AG04450 (cell line): ENCODE results near the gene POMGNT1. TPM values are rescaled to one million over a fixed set of nuclear protein-coding genes. Genes with fewer than 3 reads are reported as not detected.

Experiments
- CTCF ChIA-PET: fragments of 300-600, 350-600 bp; formaldehyde crosslinking; extraction: SDS; loops from one replicate; lab custom pipeline; 2022; ENCODE audit warnings: antibody characterized with exemption, inconsistent platforms; lab: Charles Lee
- POLR2A ChIA-PET: fragments of 350-600 bp; formaldehyde crosslinking; extraction: SDS; loops from one replicate; lab custom pipeline; 2021; ENCODE audit warnings: antibody characterized with exemption, inconsistent platforms; lab: Yijun Ruan, JAX
- DNase-seq: peaks from one replicate; pipeline ENCODE4 v3.0.0-alpha.2; 2011; ENCODE audit warnings: low read depth, low spot score
- H3K27ac ChIP-seq: one replicate; pipeline ENCODE4 v1.5.1; 2012; ENCODE audit warnings: low read depth, low read length, control low read depth
- H3K27me3 ChIP-seq: one replicate; pipeline ENCODE4 v1.6.0; 2012; ENCODE audit warnings: low read length; ENCODE audit not compliant: control insufficient read depth, insufficient read depth
- H3K4me3 ChIP-seq: 2 replicates; pipeline ENCODE4 v1.5.1; 2011; ENCODE audit warnings: mild to moderate bottlenecking, low read depth, low read length, control low read depth
- H3K9me3 ChIP-seq: 2 replicates; pipeline ENCODE4 v1.5.1; 2012; ENCODE audit warnings: low read length; ENCODE audit not compliant: control insufficient read depth, insufficient read depth
- polyA plus RNA-seq: library from polyadenylated mRNA; depleted of rRNA; stranded (reverse); fragments of >200 nt; gene quantifications from 2 replicates; pipeline ENCODE4 v1.2.3, GENCODE V29; 2011
- TF ChIP-seq, protein P1 (sequence below): IDR thresholded peaks from 2 replicates; pipeline ENCODE4 v1.5.1; 2011; ENCODE audit warnings: low read depth, low read length, control low read depth, inconsistent platforms

POMGNT1 gene
- polyA plus RNA-seq, 1 experiment = 41.9 TPM

DNA sequence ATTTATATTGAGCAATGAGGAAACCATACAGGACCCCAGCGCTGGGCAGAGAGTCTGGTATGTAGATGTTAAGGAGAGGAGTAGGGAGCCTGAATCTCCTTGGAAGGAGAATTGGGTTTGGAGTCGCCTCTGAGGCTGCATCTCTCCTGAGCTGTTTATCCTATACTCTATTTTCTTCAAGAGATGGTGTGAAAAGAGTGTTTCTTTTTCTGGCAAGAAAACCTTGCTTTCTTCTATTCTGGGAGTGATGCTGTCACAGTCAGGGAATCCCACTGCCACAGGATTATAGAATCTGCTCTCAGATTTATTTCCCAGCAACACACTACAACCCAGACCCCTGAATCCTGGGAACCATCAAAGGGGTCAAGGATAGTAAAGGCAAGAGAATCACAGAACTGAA is 8.2 kb upstream of the POMGNT1 start:
- no peaks in the 10 kb centered on the region for H3K27me3 ChIP-seq
- ChIA-PET POLR2A (interaction anchor here (0.9 kb wide), 1 partner anchor 17 kb away, joined by 4 read pairs; no protein-coding TSS in a partner anchor), CTCF (interaction anchor here (0.6 to 1.7 kb wide), 2 partner anchors 17 to 172 kb away, joined by 3 to 10 read pairs; no protein-coding TSS in a partner anchor)
- no peaks in the 10 kb centered on the region; the same call in 1 of the 2 replicates for H3K9me3 ChIP-seq
- DNase-seq = no peak
- TF ChIP-seq, protein P1, sequence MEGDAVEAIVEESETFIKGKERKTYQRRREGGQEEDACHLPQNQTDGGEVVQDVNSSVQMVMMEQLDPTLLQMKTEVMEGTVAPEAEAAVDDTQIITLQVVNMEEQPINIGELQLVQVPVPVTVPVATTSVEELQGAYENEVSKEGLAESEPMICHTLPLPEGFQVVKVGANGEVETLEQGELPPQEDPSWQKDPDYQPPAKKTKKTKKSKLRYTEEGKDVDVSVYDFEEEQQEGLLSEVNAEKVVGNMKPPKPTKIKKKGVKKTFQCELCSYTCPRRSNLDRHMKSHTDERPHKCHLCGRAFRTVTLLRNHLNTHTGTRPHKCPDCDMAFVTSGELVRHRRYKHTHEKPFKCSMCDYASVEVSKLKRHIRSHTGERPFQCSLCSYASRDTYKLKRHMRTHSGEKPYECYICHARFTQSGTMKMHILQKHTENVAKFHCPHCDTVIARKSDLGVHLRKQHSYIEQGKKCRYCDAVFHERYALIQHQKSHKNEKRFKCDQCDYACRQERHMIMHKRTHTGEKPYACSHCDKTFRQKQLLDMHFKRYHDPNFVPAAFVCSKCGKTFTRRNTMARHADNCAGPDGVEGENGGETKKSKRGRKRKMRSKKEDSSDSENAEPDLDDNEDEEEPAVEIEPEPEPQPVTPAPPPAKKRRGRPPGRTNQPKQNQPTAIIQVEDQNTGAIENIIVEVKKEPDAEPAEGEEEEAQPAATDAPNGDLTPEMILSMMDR = no peak
- no peak overlapping the region for H3K27ac ChIP-seq
- H3K4me3 ChIP-seq = no peak overlapping the region

DNA sequence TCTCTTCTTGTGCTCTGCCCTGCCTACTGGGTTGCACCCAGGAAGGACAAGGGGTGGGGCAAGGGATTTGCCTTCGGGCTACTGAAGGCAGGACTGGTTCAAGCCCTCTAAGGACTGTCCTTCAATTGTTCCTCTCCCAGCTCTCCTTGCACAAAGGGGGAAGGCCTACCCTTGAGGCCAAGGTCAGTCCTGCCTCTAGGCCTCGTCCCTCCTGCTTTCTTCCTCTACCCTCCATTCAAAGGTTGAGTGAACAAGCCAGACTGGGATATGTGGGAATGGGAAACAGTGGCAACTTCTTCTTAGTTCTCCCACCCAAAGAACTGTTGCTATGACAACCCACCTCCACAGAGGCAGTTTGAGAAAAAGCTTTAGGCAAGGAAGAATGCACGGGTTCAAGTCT is 7.6 kb upstream of the POMGNT1 start:
- Histone ChIP-seq H3K9me3 (no peaks in the 10 kb centered on the region; the same call in 1 of the 2 replicates), H3K4me3 (no peak overlapping the region), H3K27me3 (no peaks in the 10 kb centered on the region), H3K27ac (no peak overlapping the region)
- no peak for DNase-seq
- CTCF ChIA-PET = interaction anchor here (0.6 kb wide), 1 partner anchor 171 kb away, joined by 3 read pairs; no protein-coding TSS in a partner anchor
- TF ChIP-seq, protein P1 = no peak
- POLR2A ChIA-PET = no interaction called here

DNA sequence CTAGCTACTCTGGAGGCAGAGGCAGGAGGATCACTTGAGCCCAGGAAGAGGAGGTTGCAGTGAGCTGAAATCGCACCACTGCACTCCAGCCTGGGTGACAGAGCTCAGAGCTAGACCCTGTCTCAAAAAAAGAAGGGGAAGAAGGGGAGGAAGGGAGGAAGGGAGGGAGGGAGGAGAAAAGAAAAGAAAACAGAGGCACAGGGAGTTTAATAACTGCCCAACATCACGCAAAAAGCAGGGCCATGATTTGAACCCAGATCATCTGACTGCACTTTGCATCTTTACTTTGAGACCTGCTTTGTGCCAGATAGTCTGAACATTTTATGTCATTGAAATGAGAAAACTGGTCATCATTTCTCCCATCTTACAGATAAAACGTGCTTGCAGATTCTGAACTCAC is 6.9 kb upstream of the POMGNT1 start:
- no peaks in the 10 kb centered on the region; the same call in 1 of the 2 replicates for H3K9me3 ChIP-seq
- ChIA-PET POLR2A (no interaction called here), CTCF (interaction anchor here (1.4 kb wide), 1 partner anchor 19 kb away, joined by 6 read pairs; no protein-coding TSS in a partner anchor)
- no peak overlapping the region for H3K4me3 ChIP-seq
- no peaks in the 10 kb centered on the region for H3K27me3 ChIP-seq
- no peak overlapping the region for H3K27ac ChIP-seq
- no peak for DNase-seq
- TF ChIP-seq, protein P1 = no peak

DNA sequence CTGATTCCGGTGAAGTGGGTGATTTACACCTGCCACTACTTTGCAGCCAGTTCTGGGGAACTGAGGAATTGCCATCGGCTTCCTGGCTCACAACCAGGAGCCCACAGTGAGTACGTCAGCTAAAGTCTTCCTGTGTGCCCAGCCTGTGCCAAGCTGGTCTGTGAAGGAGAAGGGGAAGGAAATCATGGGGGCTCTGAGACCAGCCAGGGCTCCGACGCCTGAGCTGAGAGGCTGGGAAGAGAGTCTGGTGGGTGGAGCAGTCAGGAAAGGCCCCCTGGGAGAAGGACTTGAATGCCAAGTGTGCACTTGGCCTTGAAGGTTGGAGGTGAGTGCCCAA is 6.1 kb upstream of the POMGNT1 start:
- no peak for DNase-seq
- H3K9me3 ChIP-seq = no peaks in the 10 kb centered on the region; the same call in 1 of the 2 replicates
- ChIA-PET POLR2A (no interaction called here), CTCF (interaction anchor here (1.4 kb wide), 1 partner anchor 19 kb away, joined by 6 read pairs; no protein-coding TSS in a partner anchor)
- H3K27me3 ChIP-seq = no peaks in the 10 kb centered on the region
- H3K27ac ChIP-seq = no peak overlapping the region
- TF ChIP-seq, protein P1 = no peak
- peak overlapping the region; percentile 88 for H3K4me3 ChIP-seq

DNA sequence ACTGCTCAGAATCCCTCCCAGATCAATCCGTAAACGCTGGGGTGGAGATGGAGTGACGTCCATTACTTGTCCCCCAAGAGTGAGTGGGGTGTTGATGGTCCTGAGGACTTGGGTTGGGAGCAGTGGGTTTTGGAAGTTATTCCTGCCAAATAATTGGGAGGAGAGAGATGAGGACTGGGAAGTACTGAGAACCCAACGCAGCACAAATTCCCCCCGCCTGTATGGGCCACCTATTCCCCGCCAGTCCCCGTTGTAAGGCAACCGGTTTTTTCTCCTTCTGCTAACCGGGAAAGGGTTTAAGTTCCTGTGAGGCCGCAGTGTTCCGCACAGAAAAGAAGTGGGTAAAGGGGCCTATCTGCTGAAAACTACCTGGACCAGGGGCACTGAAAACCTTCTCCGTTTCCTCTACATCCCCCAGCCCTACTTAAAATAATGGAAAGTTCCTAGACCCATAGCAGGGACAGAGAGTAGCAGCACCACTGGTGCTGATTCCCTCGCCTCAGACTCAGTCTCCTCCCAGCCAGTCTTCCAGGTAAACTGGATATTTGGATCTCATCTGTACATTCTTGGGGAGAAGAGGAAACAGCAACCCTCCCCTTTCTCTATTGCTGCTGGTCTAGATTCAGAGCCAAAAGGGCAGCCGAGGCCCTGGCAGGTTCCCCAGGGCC is 5.6 kb upstream of the POMGNT1 start:
- no peaks in the 10 kb centered on the region; the same call in 1 of the 2 replicates for H3K9me3 ChIP-seq
- DNase-seq = no peak
- no peak overlapping the region for H3K27ac ChIP-seq
- ChIA-PET POLR2A (interaction anchor here (1.4 kb wide), 1 partner anchor 21 kb away, joined by 6 read pairs; no protein-coding TSS in a partner anchor), CTCF (interaction anchor here (1.4 to 2.3 kb wide), 2 partner anchors 20 kb away, joined by 6 to 16 read pairs; no protein-coding TSS in a partner anchor)
- H3K4me3 ChIP-seq = peak overlapping the region; percentile 88
- TF ChIP-seq, protein P1 = no peak
- no peaks in the 10 kb centered on the region for H3K27me3 ChIP-seq
